Osteoblast (primary cell): ENCODE results near the gene ZP3. TPM values are rescaled to one million over a fixed set of nuclear protein-coding genes. Genes with fewer than 3 reads are reported as not detected.
"Not testable (repeated sequence)": the region's sequence is repeated elsewhere in the genome, so short reads cannot be mapped to it uniquely, and the experiment has no call there.

Experiments used
- DNase-seq: peaks from one replicate; pipeline ENCODE4 v3.0.0; 2011; ENCODE audit warnings: low spot score, mixed read lengths; ENCODE audit not compliant: insufficient read length; ENCODE audit errors: missing footprints
- H2AFZ ChIP-seq: 2 replicates; pipeline ENCODE4 v1.6.0; 2011; ENCODE audit warnings: mild to moderate bottlenecking, low read length
- H3K27ac ChIP-seq: 2 replicates; pipeline ENCODE4 v1.5.1; 2011; ENCODE audit warnings: mild to moderate bottlenecking, low read depth, low read length, moderate library complexity
- H3K27me3 ChIP-seq: 2 replicates; pipeline ENCODE4 v1.6.0; 2012; ENCODE audit warnings: mild to moderate bottlenecking, control low read depth, inconsistent platforms, low read length, moderate library complexity; ENCODE audit not compliant: insufficient read depth
- H3K36me3 ChIP-seq: 2 replicates; pipeline ENCODE4 v1.5.1; 2011; ENCODE audit warnings: mild to moderate bottlenecking, low read length, control low read depth, moderate library complexity; ENCODE audit not compliant: insufficient read depth
- H3K4me1 ChIP-seq: 2 replicates; pipeline ENCODE4 v1.5.1; 2011; ENCODE audit warnings: mild to moderate bottlenecking, low read length, control low read depth, moderate library complexity; ENCODE audit not compliant: insufficient read depth
- H3K4me2 ChIP-seq: 2 replicates; pipeline ENCODE4 v1.6.0; 2011; ENCODE audit warnings: mild to moderate bottlenecking, low read length; ENCODE audit not compliant: insufficient read depth
- H3K4me3 ChIP-seq: fragments of 200-600 bp; sonication (generic); 3 replicates; pipeline ENCODE4 v1.5.1; 2012; ENCODE audit warnings: mild to moderate bottlenecking, low read length, inconsistent platforms; ENCODE audit not compliant: insufficient read depth
- H3K79me2 ChIP-seq: 2 replicates; pipeline ENCODE4 v1.6.0; 2012; ENCODE audit warnings: mild to moderate bottlenecking, low read length, control low read depth, inconsistent platforms; ENCODE audit not compliant: insufficient read depth
- H3K9me3 ChIP-seq: 2 replicates; pipeline ENCODE4 v1.5.1; 2011; ENCODE audit warnings: low read depth, low read length, control low read depth
- H4K20me1 ChIP-seq: 2 replicates; pipeline ENCODE4 v1.6.0; 2012; ENCODE audit warnings: mild to moderate bottlenecking, low read length, control low read depth; ENCODE audit not compliant: insufficient read depth
- total RNA-seq: library from RNA; depleted of rRNA; stranded (reverse); fragments of >200 nt; gene quantifications from 2 replicates; pipeline ENCODE4 v1.2.3, GENCODE V29; 2012

The ZP3 gene
- total RNA-seq, 1 donor, result 6.2 TPM

- H3K4me1 ChIP-seq, H3K9me3 ChIP-seq, H3K79me2 ChIP-seq, H3K36me3 ChIP-seq, H2AFZ ChIP-seq, H3K4me2 ChIP-seq, H3K27ac ChIP-seq, DNase-seq, H3K27me3 ChIP-seq, H4K20me1 ChIP-seq, H3K4me3 ChIP-seq: not testable (repeated sequence)
Observed at GRCh38 chr7:76484456-76484855, 59.7 kb downstream of the ZP3 start.

DNA sequence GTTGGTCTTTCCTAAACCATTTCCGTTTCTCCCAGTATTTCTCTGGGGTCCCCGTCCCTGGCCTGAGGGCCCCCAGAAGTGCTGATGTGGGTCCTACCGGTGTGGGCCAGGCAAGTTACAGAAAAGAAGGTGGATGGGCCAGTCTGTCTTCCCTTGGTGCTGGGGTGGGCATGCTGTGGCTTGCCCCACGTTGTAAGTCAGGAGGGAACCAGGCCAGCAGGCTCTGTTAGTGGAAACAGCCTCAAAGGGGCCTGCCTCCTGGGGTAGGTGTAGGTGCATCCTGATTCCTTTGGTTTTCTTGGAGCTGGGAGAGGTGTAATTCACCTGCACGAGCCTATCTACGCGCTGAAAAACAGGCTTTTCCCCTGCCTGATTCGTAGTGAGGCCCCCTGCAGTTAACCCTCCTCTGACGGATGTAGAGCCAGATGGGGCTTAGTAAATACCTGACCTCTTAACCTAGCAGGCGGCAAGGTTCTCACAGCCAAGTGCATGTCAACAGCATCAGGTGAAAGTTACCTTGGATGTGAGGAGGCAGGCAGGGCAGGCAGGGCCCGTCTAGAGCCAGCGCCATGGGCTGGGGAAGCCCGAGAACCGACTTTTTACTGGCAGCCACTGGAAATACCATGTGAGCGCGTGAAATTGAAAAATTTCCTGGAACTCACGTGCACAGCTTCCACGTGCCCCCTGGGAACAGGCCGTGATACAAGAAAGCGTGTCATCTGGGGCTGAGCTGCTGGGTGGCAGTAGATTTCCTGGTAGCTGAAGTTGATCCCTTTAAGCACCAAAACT, 61.3 kb downstream of the ZP3 start:
- H3K79me2 ChIP-seq, H3K4me2 ChIP-seq, H3K27me3 ChIP-seq, H3K4me1 ChIP-seq, H4K20me1 ChIP-seq, H2AFZ ChIP-seq, H3K4me3 ChIP-seq, H3K36me3 ChIP-seq, H3K27ac ChIP-seq, H3K9me3 ChIP-seq, DNase-seq: not testable (repeated sequence)

- not testable (repeated sequence) for H3K79me2 ChIP-seq, H3K36me3 ChIP-seq, DNase-seq, H3K4me2 ChIP-seq, H2AFZ ChIP-seq, H3K9me3 ChIP-seq, H4K20me1 ChIP-seq, H3K27ac ChIP-seq, H3K4me3 ChIP-seq, H3K27me3 ChIP-seq, H3K4me1 ChIP-seq
Observed at GRCh38 chr7:76486618-76487017, 61.9 kb downstream of the ZP3 start.

DNA sequence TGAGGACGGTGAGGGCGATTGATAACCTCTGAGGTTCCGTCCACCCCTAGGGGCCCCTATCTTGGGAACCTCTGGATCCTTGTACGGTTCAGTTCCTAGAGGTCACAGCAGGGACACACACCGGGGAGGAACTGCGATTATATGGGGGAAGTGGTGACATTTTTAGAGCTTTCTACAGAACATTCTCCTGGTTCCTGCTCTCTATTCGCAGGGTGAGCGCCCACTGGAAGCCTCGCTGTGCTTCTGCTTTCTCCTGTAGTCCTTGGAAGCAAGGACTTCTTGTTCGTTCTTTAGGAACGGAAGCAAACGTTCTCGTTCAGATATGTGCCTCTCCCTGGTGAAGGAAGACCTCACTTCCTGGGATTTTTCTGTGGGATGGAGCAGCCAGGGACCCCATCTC, 63.2 kb downstream of the ZP3 start:
- not testable (repeated sequence) for H3K27me3 ChIP-seq, H4K20me1 ChIP-seq, H3K27ac ChIP-seq, H3K36me3 ChIP-seq, H3K4me1 ChIP-seq, H3K79me2 ChIP-seq, H3K9me3 ChIP-seq, H2AFZ ChIP-seq, H3K4me2 ChIP-seq, DNase-seq, H3K4me3 ChIP-seq

Other genes starting within 250 kb of the ZP3 start
- gene SRRM3, start 223.1 kb upstream of the ZP3 start, total RNA-seq, result 0.29 and 0.36 TPM in 2 replicates
- 67.2 and 72.7 TPM in 2 replicates for gene HSPB1, start 122.3 kb upstream of the ZP3 start, total RNA-seq
- gene YWHAG, start 66.0 kb upstream of the ZP3 start, total RNA-seq, result 99.9 and 121 TPM in 2 replicates
- gene SSC4D, start 15.3 kb upstream of the ZP3 start, total RNA-seq, result 0.88 and 1.1 TPM in 2 replicates
- gene DTX2, start 36.8 kb downstream of the ZP3 start, total RNA-seq, result 11.5 and 14.5 TPM in 2 replicates
- 0.88 and 1.4 TPM in 2 replicates for gene UPK3B, start 85.6 kb downstream of the ZP3 start, total RNA-seq
- under 0.01 and 0.36 TPM in 2 replicates for gene SPDYE16, start 118.3 kb downstream of the ZP3 start, total RNA-seq
- gene POMZP3, start 202.3 kb downstream of the ZP3 start, total RNA-seq, result 2.5 and 8.0 TPM in 2 replicates